ENCODE data around the gene GGT6. TPM values are rescaled to one million over a fixed set of nuclear protein-coding genes. Genes with fewer than 3 reads are reported as not detected.

Gene GGT6
- total RNA-seq, 1 donor = not detected

DNA sequence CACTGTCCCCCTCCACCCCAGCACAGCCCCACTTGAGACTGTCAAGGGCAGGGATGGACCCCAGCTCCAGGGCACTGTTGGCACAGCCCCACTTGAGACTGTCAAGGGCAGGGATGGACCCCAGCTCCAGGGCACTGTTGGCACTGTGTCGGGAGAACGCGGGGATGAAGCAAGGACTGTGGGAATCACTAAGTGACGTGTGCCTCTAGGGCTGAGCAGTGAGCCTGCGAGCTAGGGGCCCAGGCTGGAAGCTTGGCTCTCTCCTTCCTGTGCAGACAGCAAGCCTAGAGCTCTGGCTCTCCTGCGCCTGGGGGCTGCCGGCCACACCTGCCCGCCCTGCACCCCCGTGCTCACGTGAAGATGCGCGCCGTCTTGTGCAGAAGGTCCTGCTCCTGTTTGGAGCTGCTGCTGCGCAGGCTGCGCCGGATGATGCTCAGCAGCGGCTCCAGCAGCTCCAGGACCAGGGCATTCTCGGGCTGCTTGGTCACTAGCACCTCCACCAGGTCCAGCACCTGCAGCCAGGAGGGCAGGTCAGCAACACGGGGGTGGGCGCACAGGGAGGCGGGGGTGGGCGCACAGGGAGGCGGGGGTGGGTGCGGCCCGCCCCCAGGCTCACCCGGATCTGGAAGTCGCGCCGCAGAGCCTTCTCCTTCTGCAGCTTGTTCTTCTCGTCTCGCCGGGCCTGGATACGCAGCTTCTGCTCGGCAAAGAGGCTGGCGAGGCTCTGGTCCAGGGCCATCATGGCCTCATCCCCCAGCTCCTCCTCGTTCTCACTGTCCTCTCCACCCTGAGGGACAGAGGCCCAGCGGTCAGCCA lies 16.0 kb downstream of the GGT6 start:
- Histone ChIP-seq H3K79me2 (ENCODE audit: insufficient read depth, low read length) (no peaks in the 10 kb centered on the region), H3K4me2 (ENCODE audit: insufficient read depth, low read length) (no peak overlapping the region), H2AFZ (ENCODE audit: low read length) (no peak overlapping the region), H4K20me1 (ENCODE audit: insufficient read depth, low read length) (peaks cover 10% of the 10 kb centered on the region), H3K4me1 (ENCODE audit: insufficient read depth, low read length) (no peaks in the 10 kb centered on the region), H3K4me3 (ENCODE audit: insufficient read depth, low read length) (no peak overlapping the region), H3K27me3 (ENCODE audit: insufficient read depth, low read length) (no peaks in the 10 kb centered on the region), H3K36me3 (ENCODE audit: insufficient read depth, low read length) (peaks cover 55% of the 10 kb centered on the region), H3K9me3 (ENCODE audit: low read depth, low read length) (no peaks in the 10 kb centered on the region), H3K27ac (ENCODE audit: low read depth, low read length) (no peak overlapping the region)
- no peak for DNase-seq (ENCODE audit: insufficient read length, low spot score, missing footprints)
- no peak for TF ChIP-seq CTCF (IDR thresholded peaks at IDR 0.05; ENCODE audit: extremely low read depth, low read depth, low read length)

GRCh38 chr17:4543557-4544026 lies 16.8 kb downstream of the GGT6 start:
- peaks cover 53% of the 10 kb centered on the region for H3K36me3 ChIP-seq (ENCODE audit: insufficient read depth, low read length)

GRCh38 chr17:4542726-4543191 lies 17.6 kb downstream of the GGT6 start:
- H3K36me3 ChIP-seq (ENCODE audit: insufficient read depth, low read length) = peaks cover 45% of the 10 kb centered on the region
- no peaks in the 10 kb centered on the region for H3K79me2 ChIP-seq (ENCODE audit: insufficient read depth, low read length)
- no peaks in the 10 kb centered on the region for H3K4me1 ChIP-seq (ENCODE audit: insufficient read depth, low read length)
- DNase-seq (ENCODE audit: insufficient read length, low spot score, missing footprints) = no peak
- H2AFZ ChIP-seq (ENCODE audit: low read length) = no peak overlapping the region
- no peak overlapping the region for H3K4me3 ChIP-seq (ENCODE audit: insufficient read depth, low read length)
- H3K27me3 ChIP-seq (ENCODE audit: insufficient read depth, low read length) = no peaks in the 10 kb centered on the region
- H3K27ac ChIP-seq (ENCODE audit: low read depth, low read length) = no peak overlapping the region
- no peak for TF ChIP-seq CTCF (IDR thresholded peaks at IDR 0.05; ENCODE audit: extremely low read depth, low read depth, low read length)
- H3K9me3 ChIP-seq (ENCODE audit: low read depth, low read length) = no peaks in the 10 kb centered on the region
- no peak overlapping the region for H3K4me2 ChIP-seq (ENCODE audit: insufficient read depth, low read length)
- peaks cover 4% of the 10 kb centered on the region for H4K20me1 ChIP-seq (ENCODE audit: insufficient read depth, low read length)

More at GRCh38 chr17:4543557-4544026, 16.8 kb downstream of the GGT6 start:
- H3K79me2 ChIP-seq (ENCODE audit: insufficient read depth, low read length) = no peaks in the 10 kb centered on the region
- peaks cover 4% of the 10 kb centered on the region for H4K20me1 ChIP-seq (ENCODE audit: insufficient read depth, low read length)
- DNase-seq (ENCODE audit: insufficient read length, low spot score, missing footprints) = no peak
- no peak overlapping the region for H3K4me2 ChIP-seq (ENCODE audit: insufficient read depth, low read length)
- no peak overlapping the region for H2AFZ ChIP-seq (ENCODE audit: low read length)
- no peak overlapping the region for H3K27ac ChIP-seq (ENCODE audit: low read depth, low read length)
- H3K27me3 ChIP-seq (ENCODE audit: insufficient read depth, low read length) = no peaks in the 10 kb centered on the region
- no peaks in the 10 kb centered on the region for H3K4me1 ChIP-seq (ENCODE audit: insufficient read depth, low read length)
- TF ChIP-seq CTCF (IDR thresholded peaks at IDR 0.05; ENCODE audit: extremely low read depth, low read depth, low read length) = no peak
- no peaks in the 10 kb centered on the region for H3K9me3 ChIP-seq (ENCODE audit: low read depth, low read length)
- H3K4me3 ChIP-seq (ENCODE audit: insufficient read depth, low read length) = no peak overlapping the region

DNA sequence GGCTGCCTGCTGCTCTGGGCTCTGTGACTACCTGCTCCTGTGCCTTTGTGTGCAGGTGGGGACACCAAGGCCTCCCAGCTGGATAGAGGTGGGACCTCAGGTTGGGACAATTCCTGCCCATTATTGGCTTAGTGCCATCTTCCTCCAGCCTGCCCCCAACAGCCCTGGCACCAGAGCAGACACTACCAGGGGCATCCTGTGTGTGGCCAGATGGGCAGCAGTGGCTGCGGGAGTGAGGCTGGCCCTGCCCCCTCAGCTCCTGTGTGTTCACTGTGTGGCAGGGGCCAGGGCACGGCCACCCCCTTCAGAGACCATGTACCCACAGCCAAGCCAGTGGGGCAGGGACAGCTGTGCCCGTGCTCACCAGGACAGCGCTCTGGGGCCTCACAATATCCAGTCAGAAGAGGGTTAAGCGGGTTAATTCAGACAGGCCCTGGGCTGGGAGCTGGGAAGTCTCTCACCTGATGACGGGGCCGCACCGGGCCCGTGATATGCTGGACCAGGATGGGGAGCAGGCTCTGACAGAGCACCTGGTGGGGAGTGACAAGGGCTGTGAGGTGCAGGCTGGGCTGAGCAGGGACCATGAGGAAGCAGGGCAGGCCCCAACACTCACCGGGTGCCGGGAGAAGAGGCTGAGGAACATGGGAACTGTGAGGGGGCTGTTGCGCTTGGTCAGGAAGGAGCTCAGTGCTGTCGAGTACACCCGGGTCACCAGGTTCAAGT lies 18.2 kb downstream of the GGT6 start:
- no peak for TF ChIP-seq CTCF (IDR thresholded peaks at IDR 0.05; ENCODE audit: extremely low read depth, low read depth, low read length)
- H3K27ac ChIP-seq (ENCODE audit: low read depth, low read length) = no peak overlapping the region
- no peaks in the 10 kb centered on the region for H3K27me3 ChIP-seq (ENCODE audit: insufficient read depth, low read length)
- peak; percentile 82 for DNase-seq (ENCODE audit: insufficient read length, low spot score, missing footprints)
- no peaks in the 10 kb centered on the region for H3K4me1 ChIP-seq (ENCODE audit: insufficient read depth, low read length)
- H2AFZ ChIP-seq (ENCODE audit: low read length) = no peak overlapping the region
- peaks cover 4% of the 10 kb centered on the region for H4K20me1 ChIP-seq (ENCODE audit: insufficient read depth, low read length)
- no peak overlapping the region for H3K4me3 ChIP-seq (ENCODE audit: insufficient read depth, low read length)
- H3K4me2 ChIP-seq (ENCODE audit: insufficient read depth, low read length) = no peak overlapping the region
- H3K79me2 ChIP-seq (ENCODE audit: insufficient read depth, low read length) = no peaks in the 10 kb centered on the region
- H3K36me3 ChIP-seq (ENCODE audit: insufficient read depth, low read length) = peaks cover 42% of the 10 kb centered on the region
- no peaks in the 10 kb centered on the region for H3K9me3 ChIP-seq (ENCODE audit: low read depth, low read length)

Data from osteoblast (primary cell).